ENCODE data around the gene TRABD.
"Not testable (repeated sequence)": the region's sequence is repeated elsewhere in the genome, so short reads cannot be mapped to it uniquely, and the experiment has no call there.

The TRABD gene

DNA sequence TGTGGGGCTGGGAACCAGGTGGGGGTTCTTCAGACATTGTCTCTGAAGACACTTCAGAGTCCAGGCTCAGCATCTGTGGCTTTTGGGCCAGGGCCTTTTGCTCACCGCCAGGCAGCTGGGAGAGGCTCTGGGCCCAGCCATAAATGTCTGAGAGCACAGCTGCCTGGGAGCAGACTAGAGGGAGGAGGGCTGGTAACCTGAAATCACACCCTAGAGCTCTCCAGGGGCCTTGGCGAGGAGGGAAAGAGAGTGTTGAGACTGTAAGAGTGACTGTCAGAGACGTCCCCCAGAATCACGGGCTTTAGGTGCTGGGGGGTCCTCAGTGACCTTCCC is 4.1 kb downstream of the TRABD start:
- no peak for DNase-seq

DNA sequence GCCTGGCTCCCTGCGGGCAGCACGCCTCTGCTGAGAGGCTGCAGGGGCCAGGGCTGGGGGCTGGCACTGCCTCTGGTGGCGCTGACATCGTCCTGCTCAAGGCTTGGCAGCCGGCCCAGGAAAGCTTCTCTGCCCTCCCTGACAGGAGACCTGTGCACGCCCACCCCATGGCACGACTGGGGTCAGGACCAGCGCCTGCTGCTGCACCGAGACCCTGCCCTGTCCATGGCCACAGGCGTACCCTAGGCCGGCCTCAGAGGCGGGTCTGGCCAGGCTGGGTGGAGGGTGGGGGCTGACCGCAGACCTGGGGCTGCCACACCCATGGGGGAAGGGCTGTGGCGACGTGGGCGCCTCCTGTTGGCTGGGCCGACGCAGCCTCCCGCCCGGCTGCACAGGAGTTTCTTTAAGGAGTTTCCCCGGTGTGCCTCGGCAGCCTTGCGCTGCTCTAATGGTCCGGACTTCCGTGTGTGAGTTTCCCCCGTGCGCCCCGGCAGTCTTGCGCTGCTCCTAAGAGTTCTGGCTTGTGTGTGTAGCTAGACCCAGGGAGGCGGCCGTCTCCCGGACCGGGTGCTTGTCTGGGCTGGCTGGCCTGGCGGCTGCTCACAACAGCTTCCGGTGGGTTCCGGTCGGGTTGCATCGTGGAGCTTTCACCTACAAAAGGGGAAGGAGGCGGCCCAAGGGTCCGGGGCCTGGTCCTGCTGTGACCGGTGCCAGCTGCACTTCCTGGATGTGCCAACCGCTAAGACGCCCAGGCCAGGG is 4.6 kb downstream of the TRABD start:
- no peak for DNase-seq

DNA sequence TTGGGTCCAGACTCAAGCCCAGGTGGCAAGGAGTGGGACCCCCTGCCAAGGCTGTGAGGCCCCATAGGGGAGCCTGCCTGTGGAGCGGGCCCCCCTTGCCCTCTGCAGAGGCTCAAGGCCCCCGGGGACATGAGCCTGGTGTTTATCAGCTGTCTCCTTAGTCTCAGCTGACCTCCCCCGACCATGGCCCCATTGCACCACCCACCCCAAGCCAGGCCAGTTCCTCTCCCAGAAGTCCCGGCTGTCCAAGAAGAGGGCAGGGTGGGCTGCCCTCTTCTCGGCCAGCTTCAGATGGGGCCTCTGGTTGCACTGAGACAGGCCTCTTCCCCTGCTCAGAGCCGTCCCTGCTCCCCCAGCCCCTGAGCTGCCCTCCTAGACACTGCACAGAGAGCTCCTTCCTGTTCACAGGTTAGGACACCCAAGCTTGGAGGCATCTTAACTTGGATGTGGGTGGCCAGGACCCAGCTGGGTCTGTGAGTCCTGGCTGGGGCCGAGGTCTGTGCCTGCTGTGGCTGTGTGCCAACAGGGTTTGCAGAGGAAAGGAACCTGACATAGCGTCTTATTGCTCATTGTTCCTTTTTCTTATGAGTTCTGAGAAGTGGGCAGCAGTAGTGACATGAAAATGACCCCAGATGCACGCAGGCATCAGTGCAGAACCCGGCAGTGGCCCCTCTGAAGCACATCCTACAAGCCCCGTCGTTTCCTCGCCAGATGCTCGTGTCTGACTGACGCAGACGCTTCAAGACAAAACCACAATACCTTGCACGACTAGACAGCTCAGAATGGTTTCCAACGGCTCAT is 5.4 kb downstream of the TRABD start:
- DNase-seq, result no peak

DNA sequence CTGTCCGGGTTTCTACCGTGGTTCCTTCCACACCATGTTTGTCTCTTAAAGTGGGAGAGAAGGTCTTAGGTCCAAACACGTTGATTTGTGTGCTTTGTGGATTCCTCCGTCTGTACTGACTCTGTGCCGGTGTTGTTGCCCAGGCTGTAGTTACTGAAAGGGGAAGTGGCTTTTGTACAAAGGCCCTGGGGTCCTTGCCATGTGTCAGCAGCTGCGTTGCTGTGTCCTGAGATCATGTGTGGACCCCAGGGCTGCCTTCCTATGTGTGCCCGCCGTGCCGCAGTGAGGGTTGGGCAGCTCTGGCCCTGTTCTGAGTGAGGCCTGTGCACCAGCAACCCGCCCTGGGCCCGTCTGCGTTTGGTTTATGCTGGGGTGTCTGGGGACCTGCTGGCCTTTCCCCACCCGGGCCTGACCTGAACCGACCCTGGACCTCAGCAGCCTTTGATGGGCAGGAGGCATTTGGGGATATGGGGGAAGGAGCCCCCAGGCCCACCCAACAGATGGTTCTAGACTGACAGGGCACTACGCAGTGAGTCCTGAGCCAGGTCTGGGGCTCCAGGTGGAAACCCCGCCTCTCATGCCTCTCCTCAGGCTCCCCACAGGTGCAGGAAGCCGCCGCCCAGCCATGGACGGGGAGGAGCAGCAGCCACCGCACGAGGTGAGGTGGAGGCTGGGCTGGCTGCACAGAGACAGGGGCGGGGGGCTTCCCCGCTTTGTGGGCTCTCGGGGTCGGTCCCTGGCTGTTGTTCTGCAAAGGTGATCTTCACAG is 6.9 kb downstream of the TRABD start:
- no peak for DNase-seq

DNA sequence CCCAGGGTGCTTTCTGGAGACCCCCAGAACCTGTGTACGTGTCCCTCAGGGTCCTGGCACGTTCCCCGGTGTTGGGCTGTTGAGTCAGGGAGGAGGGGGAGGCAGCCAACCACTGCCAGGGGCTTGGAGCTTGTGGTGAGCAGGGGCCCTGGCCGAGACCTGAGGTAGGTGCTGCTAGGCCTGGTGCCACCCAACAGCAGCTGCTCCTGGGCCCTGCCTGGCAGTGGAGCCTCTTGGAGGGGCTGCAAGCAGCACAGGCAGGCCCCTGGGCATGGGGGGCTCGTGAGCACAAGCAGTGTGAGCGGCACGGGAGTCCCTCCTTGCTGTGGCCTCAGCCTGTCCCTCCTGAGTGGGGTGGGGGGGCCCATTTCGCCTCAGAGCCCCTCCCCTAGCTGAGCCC is 7.9 kb downstream of the TRABD start:
- no peak for DNase-seq

DNA sequence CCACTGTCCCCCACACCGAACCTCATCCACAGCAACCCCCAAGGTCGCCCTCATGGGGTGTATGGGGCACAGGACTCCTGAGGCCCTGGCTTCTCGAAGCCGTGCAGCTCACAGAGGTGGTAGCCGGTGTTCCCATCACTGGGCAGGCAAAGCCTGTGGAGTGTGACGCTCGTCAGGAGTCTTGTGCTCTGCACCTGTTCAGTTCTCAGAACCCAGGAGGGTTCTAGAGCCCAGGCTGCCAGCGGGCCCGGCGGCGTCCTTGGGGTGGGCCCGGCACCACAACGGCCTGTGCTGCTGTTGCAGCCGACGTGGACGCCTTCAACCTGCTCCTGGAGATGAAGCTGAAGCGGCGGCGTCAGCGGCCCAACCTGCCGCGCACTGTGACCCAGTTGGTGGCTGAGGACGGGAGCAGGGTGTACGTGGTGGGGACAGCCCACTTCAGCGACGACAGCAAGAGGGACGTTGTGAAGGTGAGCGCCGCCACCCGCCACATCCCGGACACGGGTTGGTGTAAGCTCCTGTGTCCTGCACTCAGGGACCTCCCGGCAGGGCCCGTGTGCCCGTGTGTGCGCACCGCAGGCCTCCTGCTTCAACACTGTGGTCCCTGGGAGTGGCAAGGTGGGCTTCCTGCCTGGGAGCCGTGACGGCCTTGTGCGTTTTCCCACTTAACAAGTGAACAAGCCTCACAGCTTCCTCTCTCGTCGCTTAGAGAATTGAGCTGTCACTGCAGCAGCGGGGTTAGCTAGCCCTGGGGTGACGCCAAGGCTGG is 8.5 kb downstream of the TRABD start:
- DNase-seq, result no peak

DNA sequence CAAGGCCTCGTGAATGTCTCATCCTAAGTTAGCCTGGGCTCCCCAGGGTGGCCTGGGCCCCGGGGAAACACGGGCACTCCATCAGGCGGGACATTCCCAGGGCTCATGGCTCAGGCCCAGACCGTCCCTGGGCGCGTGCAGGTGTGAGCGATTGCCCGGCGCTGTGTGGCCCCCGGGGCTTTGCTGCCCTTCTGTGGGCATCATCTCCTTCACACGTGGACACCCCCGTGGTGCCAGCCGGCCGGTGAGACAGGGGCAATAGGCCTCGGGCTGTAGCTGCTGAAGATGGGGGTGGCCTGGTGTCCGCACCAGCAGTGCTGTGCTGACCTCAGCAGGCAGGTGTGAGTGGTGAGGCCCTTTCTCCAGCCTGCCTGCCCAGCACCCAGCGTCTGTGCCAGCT is 10.5 kb downstream of the TRABD start:
- no peak for DNase-seq

DNA sequence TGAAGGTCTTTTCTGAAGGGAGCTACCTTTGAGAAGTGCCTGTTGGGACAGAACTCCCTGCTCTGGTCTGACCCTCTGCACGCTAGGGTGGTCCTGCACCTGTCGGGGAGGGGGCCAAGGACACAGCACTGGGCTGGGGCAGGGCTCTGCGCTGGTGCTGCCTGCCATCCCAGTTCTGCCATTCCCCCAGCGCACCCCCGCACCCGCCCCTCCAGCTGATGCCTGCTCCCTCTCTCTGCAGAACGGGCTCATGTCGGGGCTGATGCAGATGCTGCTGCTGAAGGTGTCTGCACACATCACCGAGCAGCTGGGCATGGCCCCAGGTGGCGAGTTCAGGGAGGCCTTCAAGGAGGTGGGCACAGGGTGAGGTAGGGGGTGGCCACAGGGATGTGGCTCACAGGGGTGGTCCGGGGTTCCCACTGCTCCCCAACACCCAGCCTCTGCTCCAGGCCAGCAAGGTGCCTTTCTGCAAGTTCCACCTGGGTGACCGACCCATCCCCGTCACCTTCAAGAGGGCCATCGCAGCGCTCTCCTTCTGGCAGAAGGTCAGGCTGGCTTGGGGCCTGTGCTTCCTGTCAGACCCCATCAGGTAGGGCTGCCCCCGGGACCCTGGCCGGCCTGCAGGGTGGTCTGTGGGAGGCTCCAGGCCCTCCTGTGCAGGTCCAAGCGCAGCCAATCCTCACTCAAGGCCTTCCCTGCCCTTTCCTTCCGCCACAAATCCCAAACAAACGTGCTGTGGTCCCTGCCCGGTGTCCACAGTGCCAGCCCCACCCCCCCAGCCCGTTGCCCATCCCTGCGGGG is 11.5 kb downstream of the TRABD start:
- no peak for DNase-seq

DNA sequence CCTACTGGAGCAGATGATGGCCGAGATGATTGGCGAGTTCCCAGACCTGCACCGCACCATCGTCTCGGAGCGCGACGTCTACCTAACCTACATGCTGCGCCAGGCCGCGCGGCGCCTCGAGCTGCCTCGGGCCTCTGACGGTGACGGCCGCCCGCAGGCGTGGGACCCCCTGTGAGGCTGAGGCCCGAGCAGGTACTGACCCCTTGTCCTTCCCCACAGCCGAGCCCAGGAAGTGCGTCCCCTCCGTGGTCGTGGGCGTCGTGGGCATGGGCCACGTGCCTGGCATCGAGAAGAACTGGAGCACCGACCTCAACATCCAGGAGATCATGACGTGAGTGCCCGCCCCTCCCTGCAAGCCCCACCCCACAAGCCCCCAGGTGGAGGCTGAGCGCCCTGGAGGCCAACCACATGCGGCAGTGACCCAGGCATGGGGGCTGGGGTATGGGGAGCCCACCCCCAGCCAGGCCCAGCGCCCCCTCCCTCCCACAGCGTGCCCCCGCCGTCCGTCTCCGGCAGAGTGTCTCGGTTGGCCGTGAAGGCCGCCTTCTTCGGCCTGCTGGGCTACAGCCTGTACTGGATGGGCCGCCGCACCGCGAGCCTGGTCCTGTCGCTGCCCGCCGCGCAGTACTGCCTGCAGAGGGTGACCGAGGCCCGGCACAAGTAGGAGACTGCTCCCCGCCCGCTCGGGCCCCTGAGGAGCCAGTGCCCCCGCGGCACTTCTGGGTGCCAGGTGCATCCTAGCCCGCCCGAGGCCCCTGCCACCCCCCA is 12.3 kb downstream of the TRABD start:
- DNase-seq, result no peak

DNA sequence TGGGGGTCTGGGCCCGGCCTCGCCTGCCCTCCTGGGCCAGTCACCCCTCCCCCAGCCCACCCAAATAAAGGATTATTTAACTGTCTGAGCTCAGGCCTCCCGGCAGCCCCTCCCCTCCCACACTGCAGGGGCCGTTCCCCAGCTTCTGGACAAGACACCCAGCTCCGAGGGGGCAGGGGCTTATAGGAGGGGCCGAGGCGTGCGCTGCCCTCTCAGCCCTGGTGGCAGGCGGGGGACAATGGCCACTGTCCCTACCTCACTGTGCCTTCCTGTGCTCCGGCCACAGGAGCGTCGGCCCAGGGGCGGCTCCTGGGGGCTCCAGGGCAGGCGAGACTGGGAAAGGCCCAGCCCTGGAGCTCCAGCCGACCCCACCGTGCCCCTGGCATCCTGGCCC is 12.9 kb downstream of the TRABD start:
- DNase-seq, result no peak

DNA sequence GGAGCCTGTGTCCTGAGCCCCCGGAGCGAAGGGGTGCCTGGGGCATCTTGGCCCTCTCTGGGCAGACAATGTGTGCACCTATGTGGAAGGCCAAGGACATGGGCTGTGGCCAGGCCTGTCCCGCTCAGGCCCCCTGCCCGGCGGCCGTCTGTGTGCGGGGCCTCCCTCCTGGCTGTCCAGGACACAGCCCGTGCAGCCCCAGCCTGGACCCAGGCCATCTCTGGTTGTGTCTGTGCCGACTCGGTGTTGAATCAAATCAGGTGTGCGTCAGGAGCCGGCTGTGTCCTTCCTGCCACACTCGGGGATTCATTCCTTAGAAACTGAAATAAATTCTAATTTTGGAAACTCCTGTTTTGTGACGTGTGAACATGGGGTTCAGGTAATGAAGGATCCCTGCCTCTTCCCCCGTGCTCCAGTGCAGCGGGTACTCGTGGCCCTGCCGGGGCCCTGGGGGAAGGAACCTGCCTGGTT is 13.6 kb downstream of the TRABD start:
- DNase-seq, result no peak

DNA sequence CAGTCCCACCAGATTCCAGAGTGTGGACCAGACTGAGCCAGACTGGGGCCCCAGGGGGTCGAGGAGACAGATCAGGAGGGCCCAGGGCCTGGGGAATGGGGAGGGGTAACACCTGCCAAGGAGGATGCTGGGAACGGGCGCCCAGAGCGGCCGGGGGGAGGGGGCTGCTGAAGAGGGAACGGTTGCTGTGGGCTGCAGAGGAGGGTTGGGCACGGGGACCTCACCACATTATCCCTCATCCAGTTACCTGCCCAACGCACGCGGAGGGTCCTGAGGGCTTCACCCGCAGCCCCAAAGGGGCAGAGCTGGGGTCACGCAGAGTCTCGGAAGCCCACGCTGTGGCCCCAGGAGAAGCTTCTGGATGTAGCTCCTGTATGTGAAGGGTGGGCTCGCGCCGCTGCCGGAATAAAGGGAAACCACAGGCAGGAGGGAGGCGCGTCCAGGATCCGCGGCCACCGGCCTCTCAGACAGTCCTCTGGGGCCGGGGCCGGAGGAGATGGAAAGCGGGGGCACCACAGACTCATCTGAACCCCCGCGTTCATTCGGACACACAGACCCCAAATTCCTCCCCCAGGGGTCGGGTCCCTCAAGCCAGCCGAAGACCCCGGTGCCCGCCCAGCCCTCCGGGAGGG is 14.2 kb downstream of the TRABD start:
- no peak for DNase-seq

DNA sequence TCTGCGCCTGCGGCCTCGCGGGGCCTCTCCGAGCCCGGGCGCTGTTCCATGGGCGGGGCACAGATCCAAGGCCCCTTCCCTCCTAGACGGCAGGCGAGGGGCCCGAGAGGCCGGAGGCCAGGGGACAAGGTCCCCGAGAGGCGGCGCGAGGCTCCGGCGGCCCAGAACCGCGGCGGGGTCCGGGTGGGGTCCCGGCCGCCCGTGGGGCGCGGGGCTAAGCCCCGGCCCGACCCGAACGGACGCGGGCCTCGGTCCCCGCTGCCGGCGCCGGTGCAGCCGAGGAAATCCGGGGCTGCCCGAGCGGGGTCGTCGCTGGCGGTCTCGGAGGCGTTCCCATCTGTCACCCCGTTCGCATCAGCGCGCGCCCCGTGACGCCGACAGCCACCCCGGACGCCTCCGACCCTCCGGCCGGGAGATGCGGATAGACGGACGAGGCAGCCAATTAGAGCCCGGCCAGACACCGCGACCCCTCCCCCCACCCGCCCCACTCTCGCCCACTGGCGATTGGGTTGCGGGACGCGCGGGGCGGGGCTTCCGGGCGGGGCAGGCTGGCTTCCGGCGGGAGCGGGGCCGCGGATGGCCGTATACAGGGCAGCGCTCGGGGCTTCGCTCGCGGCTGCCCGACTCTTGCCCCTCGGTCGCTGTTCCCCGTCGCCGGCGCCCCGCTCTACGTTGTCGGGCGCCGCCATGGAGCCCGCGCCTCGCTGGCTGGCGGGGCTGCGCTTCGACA is 14.9 kb downstream of the TRABD start, which contains the start of gene SELENOO:
TSS of gene SELENOO (plus strand) at position 551 of the 730 bp plus-strand sequence. CDS start at position 577, 26 bp downstream.
- peak; percentile 47 for DNase-seq

DNA sequence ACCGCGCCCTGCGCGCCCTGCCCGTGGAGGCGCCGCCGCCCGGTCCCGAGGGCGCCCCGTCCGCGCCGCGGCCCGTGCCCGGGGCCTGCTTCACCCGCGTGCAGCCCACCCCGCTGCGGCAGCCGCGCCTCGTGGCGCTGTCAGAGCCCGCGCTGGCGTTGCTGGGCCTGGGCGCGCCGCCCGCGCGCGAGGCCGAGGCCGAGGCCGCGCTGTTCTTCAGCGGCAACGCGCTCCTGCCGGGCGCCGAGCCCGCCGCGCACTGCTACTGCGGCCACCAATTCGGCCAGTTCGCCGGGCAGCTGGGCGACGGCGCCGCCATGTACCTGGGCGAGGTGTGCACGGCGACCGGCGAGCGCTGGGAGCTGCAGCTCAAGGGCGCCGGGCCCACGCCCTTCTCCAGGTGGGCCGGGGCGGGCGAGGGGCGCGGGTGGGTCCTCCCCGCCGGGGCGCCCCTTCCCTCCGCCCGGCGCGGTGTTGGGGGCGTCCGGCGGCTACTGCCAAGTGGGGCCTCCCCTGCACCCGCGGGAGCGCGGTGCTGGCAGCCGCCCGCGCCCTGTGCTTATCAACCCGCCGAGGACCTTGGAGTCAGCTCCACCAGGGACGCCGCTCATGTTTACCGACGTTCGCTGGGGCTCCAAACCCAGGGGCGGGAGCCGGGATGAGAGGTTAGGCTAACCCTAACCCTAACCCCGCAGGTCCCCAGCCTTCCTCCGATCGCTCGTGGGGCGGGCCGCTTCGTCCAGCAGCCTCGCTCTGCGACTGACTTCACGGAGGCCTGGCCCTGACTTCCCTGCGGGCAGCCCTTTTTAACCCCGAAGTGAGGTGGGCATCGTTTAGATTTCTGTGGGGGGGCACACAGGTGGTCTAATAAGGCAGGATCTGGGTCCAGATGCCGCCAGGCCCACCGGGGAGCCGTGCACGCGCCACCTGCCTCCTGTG is 15.7 kb downstream of the TRABD start:
- DNase-seq, result no peak

DNA sequence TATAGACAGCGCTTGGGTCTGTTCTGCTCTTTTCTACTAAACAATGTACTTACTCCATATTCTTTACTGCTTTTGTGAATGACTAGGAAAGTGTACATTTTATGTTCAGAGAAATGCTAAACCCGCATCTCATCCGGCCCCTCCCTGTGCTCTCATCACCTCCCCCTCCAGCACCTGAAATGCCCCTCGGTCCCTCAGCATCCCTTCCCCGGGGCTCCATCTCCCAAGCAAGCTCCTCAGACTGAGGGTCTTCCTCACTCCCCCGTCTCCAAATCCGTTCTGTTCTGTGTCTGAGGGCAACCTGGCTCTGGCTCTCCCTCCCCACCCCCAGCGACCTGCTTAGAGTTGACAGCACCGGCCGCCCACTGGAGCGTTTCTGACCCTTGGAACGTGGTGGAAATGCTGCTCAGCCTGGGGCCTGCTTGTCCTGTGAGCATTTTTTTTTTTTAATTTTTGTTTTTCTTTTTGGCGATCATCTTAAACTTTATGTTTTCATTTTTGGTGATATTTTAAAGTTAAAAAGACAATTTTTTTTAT is 16.5 kb downstream of the TRABD start:
- no peak for DNase-seq

DNA sequence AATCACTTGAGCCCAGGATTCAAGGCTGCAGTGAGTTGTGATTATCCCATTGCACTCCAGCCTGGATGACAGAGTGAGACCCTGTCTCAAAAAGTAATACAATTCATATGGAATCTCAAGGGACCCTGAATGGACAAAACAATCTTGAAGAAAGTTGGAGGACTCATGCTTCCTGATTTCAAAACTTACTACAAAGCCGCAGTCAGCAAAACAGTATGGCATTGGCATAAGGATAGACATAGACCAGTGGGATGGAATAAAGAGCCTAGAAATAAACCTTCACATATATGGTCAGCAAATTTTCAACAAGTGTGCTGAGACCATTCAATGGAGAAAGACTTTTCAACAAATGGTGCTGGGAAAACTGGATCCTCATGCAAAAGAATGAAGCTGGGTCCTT is 17.6 kb downstream of the TRABD start:
- DNase-seq, result no peak

DNA sequence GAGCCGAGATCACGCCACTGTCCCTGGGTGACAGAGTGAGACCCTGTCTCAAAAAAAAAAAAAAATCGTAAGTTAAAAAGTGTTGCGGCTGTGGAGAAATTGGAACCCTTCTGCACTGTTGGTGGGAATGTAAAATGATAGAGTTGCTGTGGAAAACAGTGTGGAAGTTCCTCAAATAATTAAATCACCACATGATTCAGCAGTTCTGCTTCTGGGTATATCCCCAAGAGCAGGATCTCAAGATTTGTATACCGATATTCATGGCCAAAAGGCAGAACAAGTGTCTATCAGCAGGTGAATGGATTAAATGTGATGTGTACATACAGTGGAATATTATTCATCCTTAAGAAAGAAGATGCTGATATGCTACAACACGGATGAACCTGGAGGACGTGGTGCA is 18.9 kb downstream of the TRABD start:
- no peak for DNase-seq

DNA sequence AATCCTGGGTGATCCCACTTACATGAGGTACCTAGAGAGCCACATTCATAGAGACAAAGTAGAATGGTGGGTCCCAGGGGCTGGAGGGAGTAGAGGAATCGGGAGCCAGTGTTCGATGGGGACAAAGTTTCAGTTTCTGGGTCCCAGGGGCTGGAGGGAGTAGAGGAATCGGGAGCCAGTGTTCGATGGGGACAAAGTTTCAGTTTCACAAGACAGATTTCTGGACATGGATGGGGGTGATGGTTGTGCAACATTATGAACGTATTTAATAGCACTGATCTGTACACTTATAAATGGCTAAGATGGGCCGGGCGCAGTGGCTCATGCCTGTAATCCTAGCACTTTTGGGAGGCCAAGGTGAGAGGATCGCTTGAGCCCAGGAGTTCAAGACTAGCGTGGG is 19.3 kb downstream of the TRABD start:
- not testable (repeated sequence) for DNase-seq

Measured in NCI-H510A (cell line).